HepG2 (cell line): ENCODE data around the gene ACSF3. TPM values are rescaled to one million over a fixed set of nuclear protein-coding genes. Genes with fewer than 3 reads are reported as not detected.

Source experiments
- ATAC-seq: fragments of 200-7000 bp; cut with Tn5 transposase; 3 replicates; pipeline ENCODE4 v1.9.1; 2020; ENCODE audit warnings: mild to moderate bottlenecking, moderate library complexity
- BruUV-seq: library from RNA; stranded (reverse); fragments of 400-500 nt; replicated peaks from 2 replicates; lab custom pipeline; 2021; lab: Mats Ljungman, UMichigan
- CTCF ChIA-PET: fragments of 300-600 bp; formaldehyde crosslinking; extraction: SDS; loops from one replicate; lab custom pipeline; 2021; ENCODE audit warnings: low total read pairs, inconsistent platforms, low intra/inter-chr PET ratio; lab: Yijun Ruan, JAX
- POLR2A ChIA-PET: fragments of 350-600 bp; sonication (Branson Sonifier 250); formaldehyde crosslinking; loops from one replicate; lab custom pipeline; 2020; ENCODE audit warnings: antibody characterized with exemption, inconsistent platforms; lab: Yijun Ruan, JAX
- DNase-seq: peaks from one replicate; pipeline ENCODE4 v3.0.0-alpha.2; 2015; ENCODE audit warnings: low spot score
- FAIRE-seq: peaks from 3 replicates; lab custom pipeline; 2011; peaks lifted over from hg19 to GRCh38; lab: Jason Lieb, UNC
- H2AFZ ChIP-seq: one replicate; pipeline ENCODE4 v1.6.1; 2011; ENCODE audit warnings: low read length, inconsistent platforms
- H3K27ac ChIP-seq: fragments of 300-600 bp; 3 replicates; pipeline ENCODE4 v1.8.0; 2011; ENCODE audit warnings: mixed run types, mild to moderate bottlenecking, mixed read lengths, low read length, inconsistent platforms; ENCODE audit not compliant: insufficient read depth; ENCODE audit errors: extremely low read length
- H3K27me3 ChIP-seq, 2 experiments: fragments of 200-600 bp in 1 of 2; 2 replicates in 1 of 2; 3 replicates in 1 of 2; pipeline versions ENCODE4 v1.6.0 to v1.8.0; 2011; ENCODE audit warnings: low read length in 2 of 2, mild to moderate bottlenecking in 2 of 2, moderate library complexity in 2 of 2, inconsistent platforms in 1 of 2; ENCODE audit not compliant: insufficient read depth in 2 of 2, control insufficient read depth in 1 of 2
- H3K36me3 ChIP-seq, 2 experiments: fragments of 200-600 bp in 1 of 2; replicated peaks in 1 of 2; 2 replicates in 1 of 2; 3 replicates in 1 of 2; pipeline versions ENCODE4 v1.5.1 to v1.8.0; 2011; ENCODE audit warnings: low read length in 2 of 2, inconsistent platforms in 1 of 2; ENCODE audit not compliant: insufficient read depth in 2 of 2, control insufficient read depth in 1 of 2
- H3K4me1 ChIP-seq: 2 replicates; pipeline ENCODE4 v1.5.1; 2012; ENCODE audit warnings: low read length, inconsistent platforms; ENCODE audit not compliant: insufficient read depth
- H3K4me2 ChIP-seq: 2 replicates; pipeline ENCODE4 v1.6.0; 2011; ENCODE audit warnings: low read depth, low read length, inconsistent platforms
- H3K4me3 ChIP-seq, 3 experiments: fragments of 200-600 bp in 1 of 3; sonication (generic), shearing (Covaris generic) in 1 of 3; replicated peaks in 1 of 3; 2 replicates each; pipeline ENCODE4 v1.5.1; 2011 to 2016; ENCODE audit warnings: low read length in 3 of 3, inconsistent platforms in 2 of 3, low read depth in 2 of 3, mild to moderate bottlenecking in 2 of 3, control low read depth in 1 of 3, mixed read lengths in 1 of 3; ENCODE audit not compliant: insufficient read depth in 1 of 3
- H3K79me2 ChIP-seq: one replicate; pipeline ENCODE4 v1.6.1; 2011; ENCODE audit warnings: low read length, inconsistent platforms; ENCODE audit not compliant: insufficient read depth
- H3K9ac ChIP-seq: 2 replicates; pipeline ENCODE4 v1.6.0; 2011; ENCODE audit warnings: mild to moderate bottlenecking, low read depth, low read length, inconsistent platforms; ENCODE audit not compliant: insufficient read depth
- H3K9me3 ChIP-seq: 2 replicates; pipeline ENCODE4 v1.5.1; 2012; ENCODE audit warnings: mild to moderate bottlenecking, low read length
- H4K20me1 ChIP-seq: 2 replicates; pipeline ENCODE4 v1.6.0; 2011; ENCODE audit warnings: inconsistent platforms, mild to moderate bottlenecking, low read length, moderate library complexity; ENCODE audit not compliant: insufficient read depth
- CAMTA2 ChIP-seq: sonication (generic); formaldehyde crosslinking; IDR thresholded peaks from 2 replicates; pipeline ENCODE4 v1.4.0; 2020; ENCODE audit warnings: mild to moderate bottlenecking, missing genetic modification reagents, borderline replicate concordance
- FOSL1 ChIP-seq: sonication (generic); formaldehyde crosslinking; IDR thresholded peaks from 2 replicates; pipeline ENCODE4 v1.9.0; 2021; ENCODE audit warnings: missing genetic modification reagents, borderline replicate concordance
- NFE2L2 ChIP-seq: fragments of 150-350 bp; IDR thresholded peaks from 2 replicates; pipeline ENCODE4 v1.6.1; 2014; ENCODE audit warnings: low read length
- U2AF1 ChIP-seq: fragments of 200-400 bp; formaldehyde crosslinking; optimal IDR thresholded peaks from 2 replicates; pipeline ENCODE3; 2017; ENCODE audit warnings: mild to moderate bottlenecking, low read depth, low read length
- ZBTB2 ChIP-seq: sonication (generic); formaldehyde crosslinking; IDR thresholded peaks from 2 replicates; pipeline ENCODE4 v1.8.0; 2022; ENCODE audit warnings: low read depth, missing genetic modification reagents
- ZMYM2 ChIP-seq: sonication (generic); formaldehyde crosslinking; IDR thresholded peaks from 2 replicates; pipeline ENCODE4 v1.8.0; 2022; ENCODE audit warnings: mild to moderate bottlenecking, missing genetic modification reagents
- ZNF136 ChIP-seq: sonication (generic); formaldehyde crosslinking; IDR thresholded peaks from 2 replicates; pipeline ENCODE4 v1.8.1; 2022; ENCODE audit warnings: low read depth, mild to moderate bottlenecking, moderate library complexity, missing genetic modification reagents
- ZNF572 ChIP-seq: sonication (generic); formaldehyde crosslinking; IDR thresholded peaks from 2 replicates; pipeline ENCODE4 v1.5.1; 2020; ENCODE audit warnings: mild to moderate bottlenecking, missing genetic modification reagents
- ZNF619 ChIP-seq: sonication (generic); formaldehyde crosslinking; IDR thresholded peaks from 2 replicates; pipeline ENCODE4 v1.4.0; 2020; ENCODE audit warnings: mild to moderate bottlenecking, missing genetic modification reagents
- ZNF670 ChIP-seq: sonication (generic); formaldehyde crosslinking; IDR thresholded peaks from 2 replicates; pipeline ENCODE4 v1.8.0; 2022; ENCODE audit warnings: mild to moderate bottlenecking, missing genetic modification reagents, borderline replicate concordance
- ZNF687 ChIP-seq: sonication (generic); formaldehyde crosslinking; IDR thresholded peaks from 2 replicates; pipeline ENCODE4 v1.5.1; 2020; ENCODE audit warnings: mild to moderate bottlenecking, missing genetic modification reagents, moderate library complexity
- WGBS: methylation state at CpG from one replicate; pipeline ENCODE4 v1.1.6; 2017; ENCODE audit warnings: low lambda C conversion rate; 5-methylcytosine and 5-hydroxymethylcytosine counted together
- in situ Hi-C: cut with HindIII; loops from 2 replicates; pipeline ENCODE4 v1.10.0; 2017; ENCODE audit warnings: low pct_unique_long_range_greater_than_20kb; ENCODE audit not compliant: extremely low pct_ligation_motif_present
- intact Hi-C: fragments of 100-400 bp; cut with micrococcal nuclease; formaldehyde crosslinking; loops from one replicate; pipeline ENCODE4 v1.10.0; 2022; ENCODE audit not compliant: unreplicated experiment
- polyA plus RNA-seq, 8 experiments: library from polyadenylated mRNA; depleted of rRNA in 3 of 8; stranded (reverse) in 7 of 8; unstranded in 1 of 8; fragments of >200 nt; fragmentation: Illumina TruSeq in 4 of 8; extraction: Trizol in 4 of 8; gene quantifications; 2 replicates each; pipeline versions ENCODE4 v1.2.1 to v1.2.3, GENCODE V29; 2011 to 2016; ENCODE audit warnings: low read depth in 4 of 8, missing spikeins in 1 of 8, mixed read lengths in 1 of 8; ENCODE audit not compliant: insufficient read depth in 1 of 8
- total RNA-seq, 5 experiments: library from RNA; depleted of rRNA; stranded (reverse); fragments of >200 nt; fragmentation: Illumina TruSeq; extraction: Trizol; gene quantifications; 2 replicates each; pipeline ENCODE4 v1.2.3, GENCODE V29; 2016; ENCODE audit warnings: low read depth in 1 of 5

The ACSF3 gene
- total and polyA plus RNA-seq, 2 of the 13 experiments (the other 11 are each of a cell fraction or from before 2014, with no cell fraction given), result 14.9 to 30.6 TPM

GRCh38 chr16:89176147-89176690, 82.6 kb downstream of the ACSF3 start (continued):
- peak; percentile 10; the same call in 1 of the 2 replicates for TF ChIP-seq ZNF687 (CRISPR knock-in tag)
- TF ChIP-seq ZNF670, result no peak
- TF ChIP-seq ZNF572 (CRISPR knock-in tag), result no peak

- Histone ChIP-seq H3K27ac (no peak overlapping the region), H3K79me2 (no peaks in the 10 kb centered on the region), H2AFZ (no peak overlapping the region), H3K27me3 (peaks cover 74 to 92% of the 10 kb centered on the region in 2 experiments), H3K4me1 (peaks cover 45% of the 10 kb centered on the region), H4K20me1 (peaks cover 7% of the 10 kb centered on the region), H3K4me2 (no peak overlapping the region), H3K36me3 (no peaks in the 10 kb centered on the region), H3K4me3 (no peak overlapping the region), H3K9me3 (no peaks in the 10 kb centered on the region), H3K9ac (no peak overlapping the region)
- ChIA-PET POLR2A (no interaction called here), CTCF (no interaction called here)
- in situ Hi-C loops, result no loop called here
- WGBS, result 32% methylated on average over 5 of the region's 9 CpGs
- no peak for FAIRE-seq
- intact Hi-C loops, result no loop called here
- ATAC-seq, result no peak
- no TSS peak for BruUV-seq
- DNase-seq, result no peak
- TF ChIP-seq FOSL1 (CRISPR knock-in tag), result no peak
- no peak for TF ChIP-seq ZBTB2 (CRISPR knock-in tag)
- TF ChIP-seq U2AF1, result no peak
- TF ChIP-seq ZNF619, result no peak
- no peak for TF ChIP-seq NFE2L2
- TF ChIP-seq ZMYM2, result no peak
- no peak for TF ChIP-seq ZNF136 (CRISPR knock-in tag)
- no peak for TF ChIP-seq CAMTA2 (CRISPR knock-in tag)
- TF ChIP-seq, all 625 proteins: peak for 0
Observed at GRCh38 chr16:89176717-89177116, 83.1 kb downstream of the ACSF3 start.
